Measurements from ENCODE around the gene NHEJ1. TPM values are rescaled to one million over a fixed set of nuclear protein-coding genes. Genes with fewer than 3 reads are reported as not detected.

The NHEJ1 gene
- polyA plus RNA-seq, 1 experiment = 24.1 TPM

DNA sequence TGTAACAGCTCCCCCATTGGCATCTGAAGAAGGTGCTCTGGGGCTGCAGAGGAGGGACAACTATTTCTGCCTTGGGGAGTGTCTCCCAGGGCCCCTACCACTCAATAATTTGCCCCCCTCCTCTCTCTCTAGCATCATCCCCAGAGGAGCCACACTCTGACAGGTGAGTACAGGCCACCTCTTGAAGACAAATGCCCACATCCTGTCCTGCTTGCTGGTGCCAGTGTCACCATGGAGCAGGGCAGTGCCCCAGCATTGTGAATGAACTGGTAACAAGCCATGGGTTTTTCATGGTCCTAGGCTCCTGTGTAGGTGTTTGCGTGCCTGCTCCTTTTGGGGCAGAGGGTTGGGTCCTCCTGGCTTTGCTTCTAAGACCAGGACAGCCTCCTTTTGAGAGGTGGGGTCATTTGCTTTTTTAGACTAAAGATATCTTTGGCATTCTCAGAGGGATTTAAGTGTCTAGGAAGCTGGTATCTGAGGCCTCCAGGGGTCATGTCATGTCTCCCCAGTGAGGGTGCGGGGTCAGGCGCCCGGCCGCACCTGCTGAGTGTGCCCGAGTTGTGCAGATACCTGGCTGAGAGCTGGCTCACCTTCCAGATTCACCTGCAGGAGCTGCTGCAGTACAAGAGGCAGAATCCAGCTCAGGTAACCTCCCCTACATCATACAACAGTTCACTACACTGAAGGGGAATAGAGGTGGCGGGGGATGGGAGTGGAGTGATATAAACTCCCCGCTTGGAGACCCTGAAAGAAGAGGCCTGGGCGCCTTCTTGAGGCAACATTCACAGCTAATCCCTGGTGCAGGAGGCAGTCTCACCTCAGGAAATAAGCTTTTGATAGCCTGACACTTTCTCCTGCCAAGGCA, 19.2 kb upstream of the NHEJ1 start:
- DNase-seq (ENCODE audit: low read depth) = no peak
- Histone ChIP-seq H3K4me3 (ENCODE audit: low read depth, low read length) (peak overlapping the region; percentile 95; the same call in 1 of the 2 replicates), H3K36me3 (ENCODE audit: control insufficient read depth, insufficient read depth, low read length) (peaks cover 39% of the 10 kb centered on the region), H3K27me3 (ENCODE audit: control insufficient read depth, insufficient read depth, low read length) (no peaks in the 10 kb centered on the region)
- TF ChIP-seq, protein P1, sequence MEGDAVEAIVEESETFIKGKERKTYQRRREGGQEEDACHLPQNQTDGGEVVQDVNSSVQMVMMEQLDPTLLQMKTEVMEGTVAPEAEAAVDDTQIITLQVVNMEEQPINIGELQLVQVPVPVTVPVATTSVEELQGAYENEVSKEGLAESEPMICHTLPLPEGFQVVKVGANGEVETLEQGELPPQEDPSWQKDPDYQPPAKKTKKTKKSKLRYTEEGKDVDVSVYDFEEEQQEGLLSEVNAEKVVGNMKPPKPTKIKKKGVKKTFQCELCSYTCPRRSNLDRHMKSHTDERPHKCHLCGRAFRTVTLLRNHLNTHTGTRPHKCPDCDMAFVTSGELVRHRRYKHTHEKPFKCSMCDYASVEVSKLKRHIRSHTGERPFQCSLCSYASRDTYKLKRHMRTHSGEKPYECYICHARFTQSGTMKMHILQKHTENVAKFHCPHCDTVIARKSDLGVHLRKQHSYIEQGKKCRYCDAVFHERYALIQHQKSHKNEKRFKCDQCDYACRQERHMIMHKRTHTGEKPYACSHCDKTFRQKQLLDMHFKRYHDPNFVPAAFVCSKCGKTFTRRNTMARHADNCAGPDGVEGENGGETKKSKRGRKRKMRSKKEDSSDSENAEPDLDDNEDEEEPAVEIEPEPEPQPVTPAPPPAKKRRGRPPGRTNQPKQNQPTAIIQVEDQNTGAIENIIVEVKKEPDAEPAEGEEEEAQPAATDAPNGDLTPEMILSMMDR (IDR thresholded peaks at IDR 0.05; ENCODE audit: insufficient read depth, low read depth, low read length) = no peak
- POLR2A ChIA-PET = no interaction called here
- CTCF ChIA-PET = interaction anchor here (1.0 to 1.3 kb wide), 7 partner anchors 13 to 196 kb away, joined by 3 to 5 read pairs (median 3); partner anchors contain the start of genes NHEJ1 and ZFAND2B

GRCh38 chr2:219178377-219179175, 18.0 kb upstream of the NHEJ1 start:
- Histone ChIP-seq H3K27me3 (ENCODE audit: control insufficient read depth, insufficient read depth, low read length) (no peaks in the 10 kb centered on the region), H3K36me3 (ENCODE audit: control insufficient read depth, insufficient read depth, low read length) (peaks cover 43% of the 10 kb centered on the region), H3K4me3 (ENCODE audit: low read depth, low read length) (peak overlapping the region; percentile 95)
- ChIA-PET POLR2A (no interaction called here), CTCF (interaction anchor here (1.3 kb wide), 1 partner anchor 99 kb away, joined by 3 read pairs; no protein-coding TSS in a partner anchor)
- DNase-seq (ENCODE audit: low read depth) = no peak
- TF ChIP-seq, protein P1 (IDR thresholded peaks at IDR 0.05; ENCODE audit: insufficient read depth, low read depth, low read length) = no peak

DNA sequence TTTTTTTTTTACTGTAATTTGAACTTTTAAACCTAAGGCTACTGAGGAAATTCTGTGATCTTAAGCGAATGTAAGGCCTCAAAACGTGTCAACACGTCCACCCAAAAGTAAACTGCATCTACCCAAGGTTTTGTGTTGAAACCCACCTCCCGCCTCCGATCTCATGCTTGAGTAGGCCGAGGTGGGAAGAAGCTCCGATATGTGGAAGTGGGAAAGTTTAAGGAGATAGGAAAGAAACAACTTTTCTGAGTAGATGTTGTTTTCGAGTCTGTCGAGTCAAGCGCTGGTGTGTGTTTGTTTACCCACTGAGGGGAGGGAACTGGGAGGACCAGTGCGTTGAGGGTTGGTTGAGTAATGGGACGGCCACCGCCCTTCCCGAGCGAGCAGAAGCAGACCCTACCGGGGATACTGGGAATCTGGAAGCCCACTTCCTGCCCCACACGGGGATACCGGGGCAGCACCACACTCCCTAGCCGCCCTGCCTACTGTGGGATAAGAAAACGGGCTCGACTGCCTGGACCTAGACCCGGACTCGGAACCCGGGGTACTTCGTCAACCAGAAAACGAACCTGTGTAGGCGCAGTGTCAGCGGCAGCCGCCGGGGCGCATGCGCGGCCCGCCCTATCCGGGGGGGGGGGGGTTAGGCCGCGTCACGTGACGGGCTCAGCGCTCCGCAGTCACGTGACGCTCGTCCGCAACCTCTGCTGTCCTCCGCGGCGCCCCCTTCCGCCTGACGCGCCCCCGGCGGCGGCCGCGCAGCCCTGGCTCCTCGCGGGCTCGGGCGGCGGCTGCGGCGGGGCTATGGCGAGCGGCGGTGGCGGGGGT, 17.1 kb upstream of the NHEJ1 start, which contains the start of gene RETREG2:
RETREG2 (plus strand) TSS at position 724 of the 825 bp plus-strand sequence; CDS start at position 802, 78 bp downstream.
- Histone ChIP-seq H3K36me3 (ENCODE audit: control insufficient read depth, insufficient read depth, low read length) (peaks cover 44% of the 10 kb centered on the region), H3K4me3 (ENCODE audit: low read depth, low read length) (peak within 1 kb of the TSS; percentile 95), H3K27me3 (ENCODE audit: control insufficient read depth, insufficient read depth, low read length) (no peaks in the 10 kb centered on the region)
- TF ChIP-seq, protein P1 (IDR thresholded peaks at IDR 0.05; ENCODE audit: insufficient read depth, low read depth, low read length) = 0 out of 2 replicates have a peak, but pooled peaks have one; percentile 26
- CTCF ChIA-PET = interaction anchor here (0.6 to 8.5 kb wide), 3 partner anchors 15 to 168 kb away, joined by 3 to 90 read pairs (median 3); no protein-coding TSS in a partner anchor
- POLR2A ChIA-PET = interaction anchor here (0.7 kb wide), 1 partner anchor 97 kb away, joined by 5 read pairs; no protein-coding TSS in a partner anchor
- peak; percentile 72 for DNase-seq (ENCODE audit: low read depth)

- DNase-seq (ENCODE audit: low read depth) = peak; percentile 30
- peaks cover 41% of the 10 kb centered on the region for H3K36me3 ChIP-seq (ENCODE audit: control insufficient read depth, insufficient read depth, low read length)
- POLR2A ChIA-PET = interaction anchor here (0.5 to 0.7 kb wide), 3 partner anchors 13 to 98 kb away, joined by 3 to 5 read pairs (median 4); partner anchors contain the start of gene ZFAND2B
- TF ChIP-seq, protein P1 (IDR thresholded peaks at IDR 0.05; ENCODE audit: insufficient read depth, low read depth, low read length) = no peak
- peak within 1 kb of the TSS; percentile 95 for H3K4me3 ChIP-seq (ENCODE audit: low read depth, low read length)
- CTCF ChIA-PET = interaction anchor here (0.6 to 8.5 kb wide), 9 partner anchors 15 to 176 kb away, joined by 3 to 90 read pairs (median 3); partner anchors contain the start of gene ZFAND2B
- no peaks in the 10 kb centered on the region for H3K27me3 ChIP-seq (ENCODE audit: control insufficient read depth, insufficient read depth, low read length)
Measured at GRCh38 chr2:219176818-219177551, 16.4 kb upstream of the NHEJ1 start, which contains the start of gene CNPPD1. TSS of gene CNPPD1 (minus strand) at chr2:219176925. CDS start at chr2:219176828, 97 bp downstream.
